Measurements from ENCODE around the gene WBP11. TPM values are rescaled to one million over a fixed set of nuclear protein-coding genes. Genes with fewer than 3 reads are reported as not detected.

The WBP11 gene
- polyA plus RNA-seq, 1 donor (not counting 4 experiments of a cell fraction or from before 2014, with no cell fraction given) = 13.1 TPM

- H3K27me3 ChIP-seq (ENCODE audit: control insufficient read depth, extremely low read depth, insufficient read depth, low read length) = no peaks in the 10 kb centered on the region
- dilution Hi-C loops (cut with MboI; ENCODE audit: extremely low pct_ligation_motif_present, low sequenced_read_pairs) = no loop called here
- no peak for DNase-seq (ENCODE audit: low read depth, low spot score)
- no peak for FAIRE-seq
- H3K4me2 ChIP-seq (ENCODE audit: control insufficient read depth, extremely low read depth, insufficient read depth, low read depth, low read length) = no peak overlapping the region
- H4K20me1 ChIP-seq (ENCODE audit: control insufficient read depth, extremely low read depth, insufficient read depth, low read length) = no peaks in the 10 kb centered on the region
- no peaks in the 10 kb centered on the region for H3K36me3 ChIP-seq (ENCODE audit: control insufficient read depth in 2 of 2, extremely low read depth in 1 of 2, insufficient read depth in 2 of 2, low read length in 2 of 2)
- no peaks in the 10 kb centered on the region for H3K9me1 ChIP-seq (ENCODE audit: control insufficient read depth, extremely low read depth, insufficient read depth, low read length)
- H3K9me3 ChIP-seq (ENCODE audit: control insufficient read depth, low read depth, low read length) = no peaks in the 10 kb centered on the region
- no peak overlapping the region for H3K27ac ChIP-seq (ENCODE audit: control insufficient read depth, insufficient read depth, low read length)
- no peak overlapping the region for H2AFZ ChIP-seq (ENCODE audit: control insufficient read depth, low read length)
- H3K9ac ChIP-seq (ENCODE audit: control insufficient read depth, extremely low read depth, insufficient read depth, low read length) = no peak overlapping the region
- H3K4me1 ChIP-seq (ENCODE audit: control insufficient read depth, extremely low read depth, insufficient read depth, low read length) = peaks cover 12% of the 10 kb centered on the region
- no peak for TF ChIP-seq EZH2 (IDR thresholded peaks at IDR 0.05; ENCODE audit: low read length)
- TF ChIP-seq CTCF (optimal IDR thresholded peaks at IDR 0.05 in 1 of 3, IDR thresholded peaks at IDR 0.05 in 1 of 3, conservative IDR thresholded peaks at IDR 0.05 in 1 of 3; ENCODE audit: extremely low read depth in 1 of 3, insufficient read depth in 2 of 3, low read length in 3 of 3) = no peak
- H3K79me2 ChIP-seq (ENCODE audit: control insufficient read depth, insufficient read depth, low read length) = peaks cover 3% of the 10 kb centered on the region
- no peak overlapping the region for H3K4me3 ChIP-seq (ENCODE audit: control insufficient read depth in 2 of 3, extremely low read depth in 1 of 3, insufficient read depth in 2 of 3, low read depth in 1 of 3, low read length in 3 of 3)
Observed at GRCh38 chr12:14780859-14781258, 22.4 kb downstream of the WBP11 start.

GRCh38 chr12:14779834-14780233 is 23.4 kb downstream of the WBP11 start:
- TF ChIP-seq EZH2 (IDR thresholded peaks at IDR 0.05; ENCODE audit: low read length) (no peak), CTCF (optimal IDR thresholded peaks at IDR 0.05 in 1 of 3, IDR thresholded peaks at IDR 0.05 in 1 of 3, conservative IDR thresholded peaks at IDR 0.05 in 1 of 3; ENCODE audit: extremely low read depth in 1 of 3, insufficient read depth in 2 of 3, low read length in 3 of 3) (no peak)
- no peaks in the 10 kb centered on the region for H4K20me1 ChIP-seq (ENCODE audit: control insufficient read depth, extremely low read depth, insufficient read depth, low read length)
- peaks cover 5% of the 10 kb centered on the region for H3K79me2 ChIP-seq (ENCODE audit: control insufficient read depth, insufficient read depth, low read length)
- dilution Hi-C loops (cut with MboI; ENCODE audit: extremely low pct_ligation_motif_present, low sequenced_read_pairs) = no loop called here
- H3K9me3 ChIP-seq (ENCODE audit: control insufficient read depth, low read depth, low read length) = no peaks in the 10 kb centered on the region
- H2AFZ ChIP-seq (ENCODE audit: control insufficient read depth, low read length) = no peak overlapping the region
- FAIRE-seq (no peak), DNase-seq (ENCODE audit: low read depth, low spot score) (no peak)
- peaks cover 16% of the 10 kb centered on the region for H3K4me1 ChIP-seq (ENCODE audit: control insufficient read depth, extremely low read depth, insufficient read depth, low read length)
- no peak overlapping the region for H3K27ac ChIP-seq (ENCODE audit: control insufficient read depth, insufficient read depth, low read length)
- no peak overlapping the region for H3K4me3 ChIP-seq (ENCODE audit: control insufficient read depth in 2 of 3, extremely low read depth in 1 of 3, insufficient read depth in 2 of 3, low read depth in 1 of 3, low read length in 3 of 3)
- no peaks in the 10 kb centered on the region for H3K36me3 ChIP-seq (ENCODE audit: control insufficient read depth in 2 of 2, extremely low read depth in 1 of 2, insufficient read depth in 2 of 2, low read length in 2 of 2)
- H3K4me2 ChIP-seq (ENCODE audit: control insufficient read depth, extremely low read depth, insufficient read depth, low read depth, low read length) = no peak overlapping the region
- H3K27me3 ChIP-seq (ENCODE audit: control insufficient read depth, extremely low read depth, insufficient read depth, low read length) = no peaks in the 10 kb centered on the region
- H3K9ac ChIP-seq (ENCODE audit: control insufficient read depth, extremely low read depth, insufficient read depth, low read length) = no peak overlapping the region
- H3K9me1 ChIP-seq (ENCODE audit: control insufficient read depth, extremely low read depth, insufficient read depth, low read length) = no peaks in the 10 kb centered on the region

All from keratinocyte (primary cell).